Glutamatergic neuron (in vitro differentiated cells): ENCODE data around the gene LRRC46. TPM values are rescaled to one million over a fixed set of nuclear protein-coding genes. Genes with fewer than 3 reads are reported as not detected.

Experiments used
- DNase-seq: peaks from one replicate; pipeline ENCODE4 v3.0.0; 2022
- H3K27ac Mint-ChIP-seq: one replicate; pipeline ENCODE4 v1.8.0; 2020; ENCODE audit warnings: mild to moderate bottlenecking, mixed read lengths, inconsistent platforms; ENCODE audit not compliant: unreplicated experiment
- H3K27me3 Mint-ChIP-seq: one replicate; pipeline ENCODE4 v1.8.0; 2020; ENCODE audit warnings: mild to moderate bottlenecking, moderate library complexity, mixed read lengths, inconsistent platforms; ENCODE audit not compliant: unreplicated experiment
- H3K36me3 Mint-ChIP-seq: one replicate; pipeline ENCODE4 v1.8.0; 2020; ENCODE audit warnings: mild to moderate bottlenecking, mixed read lengths, inconsistent platforms; ENCODE audit not compliant: unreplicated experiment
- H3K4me1 Mint-ChIP-seq: one replicate; pipeline ENCODE4 v1.8.0; 2020; ENCODE audit warnings: mild to moderate bottlenecking, low read depth, mixed read lengths, inconsistent platforms; ENCODE audit not compliant: unreplicated experiment
- H3K4me3 Mint-ChIP-seq: one replicate; pipeline ENCODE4 v1.8.0; 2020; ENCODE audit warnings: mild to moderate bottlenecking, mixed read lengths, inconsistent platforms; ENCODE audit not compliant: unreplicated experiment
- H3K9me3 Mint-ChIP-seq: one replicate; pipeline ENCODE4 v1.8.0; 2020; ENCODE audit warnings: mild to moderate bottlenecking, moderate library complexity, mixed read lengths, inconsistent platforms; ENCODE audit not compliant: unreplicated experiment
- total RNA-seq: library from RNA; stranded (reverse); fragmentation: NEBNext Ultra II Directional; extraction: Animal tissue kit (Norgen Biotek cat#: 25700); gene quantifications from one replicate; pipeline ENCODE4 v1.2.1, GENCODE V29; 2021; ENCODE audit not compliant: unreplicated experiment
- TF ChIP-seq, protein P1 (sequence below): fragments of 200-600 bp; sonication (generic); IDR thresholded peaks from one replicate; pipeline ENCODE4 v1.5.0; 2021; ENCODE audit not compliant: partially characterized antibody, unreplicated experiment

The LRRC46 gene
- total RNA-seq, 1 donor from 2014 or later, result 1.3 TPM

- Mint-ChIP-seq H3K9me3 (peaks cover 2% of the 10 kb centered on the region), H3K36me3 (no peaks in the 10 kb centered on the region), H3K27ac (no peak overlapping the region), H3K4me1 (peaks cover 9% of the 10 kb centered on the region), H3K4me3 (peak overlapping the region; percentile 49), H3K27me3 (peaks cover 20% of the 10 kb centered on the region)
- DNase-seq, result no peak
- TF ChIP-seq, protein P1, sequence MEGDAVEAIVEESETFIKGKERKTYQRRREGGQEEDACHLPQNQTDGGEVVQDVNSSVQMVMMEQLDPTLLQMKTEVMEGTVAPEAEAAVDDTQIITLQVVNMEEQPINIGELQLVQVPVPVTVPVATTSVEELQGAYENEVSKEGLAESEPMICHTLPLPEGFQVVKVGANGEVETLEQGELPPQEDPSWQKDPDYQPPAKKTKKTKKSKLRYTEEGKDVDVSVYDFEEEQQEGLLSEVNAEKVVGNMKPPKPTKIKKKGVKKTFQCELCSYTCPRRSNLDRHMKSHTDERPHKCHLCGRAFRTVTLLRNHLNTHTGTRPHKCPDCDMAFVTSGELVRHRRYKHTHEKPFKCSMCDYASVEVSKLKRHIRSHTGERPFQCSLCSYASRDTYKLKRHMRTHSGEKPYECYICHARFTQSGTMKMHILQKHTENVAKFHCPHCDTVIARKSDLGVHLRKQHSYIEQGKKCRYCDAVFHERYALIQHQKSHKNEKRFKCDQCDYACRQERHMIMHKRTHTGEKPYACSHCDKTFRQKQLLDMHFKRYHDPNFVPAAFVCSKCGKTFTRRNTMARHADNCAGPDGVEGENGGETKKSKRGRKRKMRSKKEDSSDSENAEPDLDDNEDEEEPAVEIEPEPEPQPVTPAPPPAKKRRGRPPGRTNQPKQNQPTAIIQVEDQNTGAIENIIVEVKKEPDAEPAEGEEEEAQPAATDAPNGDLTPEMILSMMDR, result no peak
These were observed 40.7 kb downstream of the LRRC46 start for GRCh38 chr17:47872019-47872650.

DNA sequence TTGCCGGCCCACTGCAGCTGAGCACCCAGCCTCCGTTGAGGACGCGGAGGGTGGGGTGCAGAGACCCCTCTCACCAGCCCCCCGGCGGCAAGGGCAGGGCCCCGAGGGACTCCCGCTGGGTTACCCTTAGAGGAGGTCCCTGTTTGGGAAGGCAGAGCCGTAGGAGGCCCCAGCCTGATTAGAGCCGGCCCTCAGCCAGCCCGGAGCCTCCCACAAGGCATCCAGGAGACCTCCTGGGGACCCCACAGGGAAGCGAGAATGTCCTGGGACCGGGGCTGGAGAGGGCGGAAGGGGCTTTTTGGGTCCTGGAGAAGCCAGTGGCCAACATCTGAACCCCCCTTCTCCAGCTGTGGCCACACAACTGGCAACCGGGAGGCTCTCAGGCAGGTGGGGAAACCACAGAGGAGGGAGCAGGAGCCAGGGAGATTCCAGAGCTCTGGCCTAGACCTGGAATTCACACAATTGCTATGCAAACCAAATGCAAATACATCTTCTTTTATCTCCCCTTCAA lies 41.2 kb downstream of the LRRC46 start:
- no peak for DNase-seq
- peaks cover 9% of the 10 kb centered on the region for H3K4me1 Mint-ChIP-seq
- H3K27ac Mint-ChIP-seq, result no peak overlapping the region
- TF ChIP-seq, protein P1, result no peak
- H3K36me3 Mint-ChIP-seq, result no peaks in the 10 kb centered on the region
- no peak overlapping the region for H3K4me3 Mint-ChIP-seq
- H3K9me3 Mint-ChIP-seq, result peaks cover 4% of the 10 kb centered on the region
- peaks cover 19% of the 10 kb centered on the region for H3K27me3 Mint-ChIP-seq

DNA sequence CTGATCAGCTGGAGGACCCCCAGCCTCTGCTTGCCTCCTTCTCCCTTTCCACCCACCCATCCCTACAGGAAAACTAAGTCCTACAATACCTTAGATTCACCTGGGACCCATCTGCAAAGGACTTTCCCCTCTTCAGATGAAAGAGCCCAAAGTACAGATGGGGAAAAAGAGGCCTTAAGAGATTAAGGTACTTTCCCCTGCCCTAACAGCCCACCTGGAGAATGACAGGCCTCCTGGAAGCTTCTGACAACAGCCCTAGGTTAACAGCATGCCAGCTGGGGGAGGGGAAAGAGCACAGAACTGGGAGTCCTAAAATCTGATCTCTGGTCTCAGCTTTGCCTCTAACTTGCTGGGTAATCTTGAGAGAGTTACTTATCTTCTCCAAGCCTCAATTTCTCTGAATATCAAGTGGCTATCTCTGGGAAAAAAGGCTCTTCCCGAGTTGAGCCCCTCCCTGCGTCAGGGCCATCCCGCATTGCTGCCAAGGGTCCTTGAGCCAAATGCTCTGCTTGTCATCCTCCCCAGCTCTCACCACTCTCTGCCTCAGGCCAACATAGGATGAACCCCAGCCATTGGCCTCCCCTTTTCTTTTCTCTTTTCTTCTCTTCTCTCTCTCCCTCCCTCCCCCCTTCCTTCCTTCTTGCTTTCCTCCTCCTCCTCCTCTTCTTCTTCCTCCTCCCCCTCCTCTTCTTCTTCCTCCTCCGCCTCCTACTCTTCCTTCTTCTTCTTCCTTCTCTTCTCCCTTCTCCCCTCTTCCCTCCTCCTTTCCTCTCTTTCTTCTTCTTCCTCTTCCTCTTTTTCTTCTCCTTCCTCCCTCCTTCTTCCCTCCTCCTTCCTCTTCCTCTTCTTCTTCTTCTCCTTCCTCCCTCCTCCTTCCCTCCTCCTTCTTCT lies 42.0 kb downstream of the LRRC46 start:
- DNase-seq, result no peak
- H3K4me3 Mint-ChIP-seq, result no peak overlapping the region
- TF ChIP-seq, protein P1, result no peak
- H3K36me3 Mint-ChIP-seq, result no peaks in the 10 kb centered on the region
- H3K27me3 Mint-ChIP-seq, result peaks cover 21% of the 10 kb centered on the region
- H3K27ac Mint-ChIP-seq, result no peak overlapping the region
- peaks cover 4% of the 10 kb centered on the region for H3K9me3 Mint-ChIP-seq
- H3K4me1 Mint-ChIP-seq, result peaks cover 12% of the 10 kb centered on the region

DNA sequence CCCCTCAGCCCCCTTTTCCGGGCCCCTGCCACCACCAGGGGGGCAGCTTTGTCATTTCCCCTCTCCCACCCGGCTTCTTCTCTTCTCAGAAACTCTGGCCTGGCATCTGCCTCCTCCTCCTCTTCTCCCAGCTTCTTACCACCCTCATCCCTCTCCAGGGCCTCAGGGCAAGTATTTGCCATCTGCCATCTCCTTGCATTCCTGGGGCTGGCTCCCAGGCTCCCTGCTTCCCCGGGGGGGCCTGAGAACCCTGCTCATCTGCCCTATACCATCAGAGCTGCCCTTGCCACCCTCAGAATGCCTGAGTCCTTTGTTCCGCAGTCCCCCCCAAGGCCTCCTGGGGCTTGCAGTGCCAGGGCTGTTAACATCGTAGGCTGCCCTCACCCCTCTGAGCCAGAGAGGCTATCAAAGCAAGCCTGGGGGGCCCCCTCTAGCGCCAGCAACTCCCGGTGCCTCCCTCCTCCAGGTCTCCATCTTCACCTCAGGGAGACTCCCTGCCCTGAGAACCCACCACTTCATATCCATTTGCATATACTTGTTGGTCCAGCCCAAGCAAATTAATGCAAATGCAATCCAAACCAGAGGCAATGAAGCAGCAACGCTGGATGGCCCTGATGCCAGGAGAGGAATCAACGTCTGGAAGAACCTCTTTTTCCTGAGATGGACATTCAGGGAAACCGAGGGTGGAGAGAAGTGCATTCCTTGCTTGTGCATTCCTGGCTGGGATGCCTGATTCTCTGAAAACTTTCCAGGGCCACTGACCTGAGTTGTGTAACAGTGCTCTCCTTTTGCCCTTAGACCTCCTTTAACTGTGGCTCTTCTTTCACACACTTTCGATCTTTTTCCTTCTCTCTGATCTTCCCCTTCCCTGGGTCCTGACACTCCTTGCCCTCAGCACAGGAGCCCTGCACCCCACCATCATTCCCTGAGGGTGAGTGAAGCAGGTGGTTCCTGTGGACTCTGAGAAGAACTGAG lies 43.8 kb downstream of the LRRC46 start:
- Mint-ChIP-seq H3K27me3 (peaks cover 19% of the 10 kb centered on the region), H3K9me3 (peaks cover 4% of the 10 kb centered on the region), H3K36me3 (no peaks in the 10 kb centered on the region), H3K27ac (no peak overlapping the region), H3K4me1 (peaks cover 12% of the 10 kb centered on the region), H3K4me3 (no peak overlapping the region)
- TF ChIP-seq, protein P1, result no peak
- DNase-seq, result no peak
